Astrocyte of the spinal cord (primary cell): ENCODE data around the gene ITSN1.
A peak's percentile ranks its signal among the peaks of the same experiment; 100 is the strongest.

Experiments
- DNase-seq: peaks from one replicate; pipeline ENCODE4 v3.0.0; 2011; ENCODE audit warnings: low read depth, low spot score
- H3K4me3 ChIP-seq: 2 replicates; pipeline ENCODE4 v1.5.1; 2011; ENCODE audit warnings: low read depth, mild to moderate bottlenecking, low read length, moderate library complexity
- CTCF ChIP-seq: IDR thresholded peaks from 2 replicates; pipeline ENCODE4 v1.5.1; 2012; ENCODE audit warnings: low read depth, mild to moderate bottlenecking, low read length, inconsistent platforms
- in situ Hi-C: cut with HindIII; loops from 2 replicates; pipeline ENCODE4 v1.10.0; 2017; ENCODE audit warnings: low sequenced_read_pairs

The ITSN1 gene

GRCh38 chr21:33943293-33943692 is 301.0 kb downstream of the ITSN1 start:
- DNase-seq = no peak
- in situ Hi-C loops = no loop called here
- TF ChIP-seq CTCF = no peak
- no peak overlapping the region for H3K4me3 ChIP-seq

- DNase-seq = no peak
- in situ Hi-C loops = no loop called here
- H3K4me3 ChIP-seq = no peak overlapping the region
- no peak for TF ChIP-seq CTCF
These were observed 302.0 kb downstream of the ITSN1 start for GRCh38 chr21:33944185-33944763.

GRCh38 chr21:33945652-33946270 is 303.5 kb downstream of the ITSN1 start:
- in situ Hi-C loops = no loop called here
- DNase-seq = no peak
- H3K4me3 ChIP-seq = no peak overlapping the region
- TF ChIP-seq CTCF = no peak

GRCh38 chr21:33947451-33948095 is 305.3 kb downstream of the ITSN1 start:
- peak overlapping the region; percentile 21 for H3K4me3 ChIP-seq
- in situ Hi-C loops = no loop called here
- DNase-seq = peak; percentile 97
- no peak for TF ChIP-seq CTCF

- peak; percentile 38 for DNase-seq
- TF ChIP-seq CTCF = no peak
- in situ Hi-C loops = no loop called here
- H3K4me3 ChIP-seq = peak overlapping the region; percentile 21
These were observed 306.0 kb downstream of the ITSN1 start for GRCh38 chr21:33948096-33948950.

- DNase-seq = no peak
- TF ChIP-seq CTCF = no peak
- no peak overlapping the region for H3K4me3 ChIP-seq
- in situ Hi-C loops = no loop called here
These were observed 306.7 kb downstream of the ITSN1 start for GRCh38 chr21:33948951-33949444.
